ENCODE results near the gene CCDC136. TPM values are rescaled to one million over a fixed set of nuclear protein-coding genes. Genes with fewer than 3 reads are reported as not detected.
A peak's percentile ranks its signal among the peaks of the same experiment; 100 is the strongest.

Gene CCDC136
- polyA plus RNA-seq, 1 donor (not counting 4 experiments of a cell fraction or from before 2014, with no cell fraction given): 1.6 TPM

GRCh38 chr7:128791972-128792327 lies 182 bp downstream of the CCDC136 start:
- TF ChIP-seq CTCF (optimal IDR thresholded peaks at IDR 0.05 in 1 of 3, IDR thresholded peaks at IDR 0.05 in 1 of 3, conservative IDR thresholded peaks at IDR 0.05 in 1 of 3; ENCODE audit: extremely low read depth in 1 of 3, insufficient read depth in 2 of 3, low read length in 3 of 3) (no peak), EZH2 (IDR thresholded peaks at IDR 0.05; ENCODE audit: low read length) (no peak)
- H3K4me1 ChIP-seq (ENCODE audit: control insufficient read depth, extremely low read depth, insufficient read depth, low read length): no peaks in the 10 kb centered on the region
- H3K27ac ChIP-seq (ENCODE audit: control insufficient read depth, insufficient read depth, low read length): no peak overlapping the region
- dilution Hi-C loops (cut with MboI; ENCODE audit: extremely low pct_ligation_motif_present, low sequenced_read_pairs): no loop called here
- DNase-seq (ENCODE audit: low read depth, low spot score): no peak
- no peak overlapping the region for H3K9ac ChIP-seq (ENCODE audit: control insufficient read depth, extremely low read depth, insufficient read depth, low read length)
- H3K9me3 ChIP-seq (ENCODE audit: control insufficient read depth, low read depth, low read length): no peaks in the 10 kb centered on the region
- FAIRE-seq: no peak
- peak overlapping the region; percentile 62 to 70 (median 69) for H3K4me3 ChIP-seq (ENCODE audit: control insufficient read depth in 2 of 3, extremely low read depth in 1 of 3, insufficient read depth in 2 of 3, low read depth in 1 of 3, low read length in 3 of 3)
- no peaks in the 10 kb centered on the region for H3K79me2 ChIP-seq (ENCODE audit: control insufficient read depth, insufficient read depth, low read length)
- peak overlapping the region; percentile 78 for H3K4me2 ChIP-seq (ENCODE audit: control insufficient read depth, extremely low read depth, insufficient read depth, low read depth, low read length)
- H4K20me1 ChIP-seq (ENCODE audit: control insufficient read depth, extremely low read depth, insufficient read depth, low read length): no peaks in the 10 kb centered on the region
- peaks cover 28% of the 10 kb centered on the region for H3K27me3 ChIP-seq (ENCODE audit: control insufficient read depth, extremely low read depth, insufficient read depth, low read length)
- H3K36me3 ChIP-seq (ENCODE audit: control insufficient read depth in 2 of 2, extremely low read depth in 1 of 2, insufficient read depth in 2 of 2, low read length in 2 of 2): no peaks in the 10 kb centered on the region
- H2AFZ ChIP-seq (ENCODE audit: control insufficient read depth, low read length): peak overlapping the region; percentile 81
- no peaks in the 10 kb centered on the region for H3K9me1 ChIP-seq (ENCODE audit: control insufficient read depth, extremely low read depth, insufficient read depth, low read length)

- TF ChIP-seq EZH2 (IDR thresholded peaks at IDR 0.05; ENCODE audit: low read length): no peak
- no peak for TF ChIP-seq CTCF (optimal IDR thresholded peaks at IDR 0.05 in 1 of 3, IDR thresholded peaks at IDR 0.05 in 1 of 3, conservative IDR thresholded peaks at IDR 0.05 in 1 of 3; ENCODE audit: extremely low read depth in 1 of 3, insufficient read depth in 2 of 3, low read length in 3 of 3)
- Histone ChIP-seq H2AFZ (ENCODE audit: control insufficient read depth, low read length) (no peak overlapping the region), H3K4me3 (ENCODE audit: control insufficient read depth in 2 of 3, extremely low read depth in 1 of 3, insufficient read depth in 2 of 3, low read depth in 1 of 3, low read length in 3 of 3) (no peak overlapping the region), H3K9me1 (ENCODE audit: control insufficient read depth, extremely low read depth, insufficient read depth, low read length) (no peaks in the 10 kb centered on the region), H3K4me1 (ENCODE audit: control insufficient read depth, extremely low read depth, insufficient read depth, low read length) (no peaks in the 10 kb centered on the region), H3K27me3 (ENCODE audit: control insufficient read depth, extremely low read depth, insufficient read depth, low read length) (peaks cover 28% of the 10 kb centered on the region), H3K9ac (ENCODE audit: control insufficient read depth, extremely low read depth, insufficient read depth, low read length) (no peak overlapping the region), H3K79me2 (ENCODE audit: control insufficient read depth, insufficient read depth, low read length) (no peaks in the 10 kb centered on the region), H3K4me2 (ENCODE audit: control insufficient read depth, extremely low read depth, insufficient read depth, low read depth, low read length) (no peak overlapping the region), H4K20me1 (ENCODE audit: control insufficient read depth, extremely low read depth, insufficient read depth, low read length) (no peaks in the 10 kb centered on the region), H3K27ac (ENCODE audit: control insufficient read depth, insufficient read depth, low read length) (no peak overlapping the region), H3K9me3 (ENCODE audit: control insufficient read depth, low read depth, low read length) (no peaks in the 10 kb centered on the region), H3K36me3 (ENCODE audit: control insufficient read depth in 2 of 2, extremely low read depth in 1 of 2, insufficient read depth in 2 of 2, low read length in 2 of 2) (no peaks in the 10 kb centered on the region)
- FAIRE-seq (no peak), DNase-seq (ENCODE audit: low read depth, low spot score) (no peak)
- dilution Hi-C loops (cut with MboI; ENCODE audit: extremely low pct_ligation_motif_present, low sequenced_read_pairs): no loop called here
Measured at GRCh38 chr7:128792471-128793180, 858 bp downstream of the CCDC136 start.

All from keratinocyte (primary cell).